DOHH2 (cell line): ENCODE measurements around the gene KCNAB3.

Source experiments
- H3F3A ChIP-seq: fragments of 200-600 bp; sonication (generic), shearing (Covaris generic); 2 replicates; pipeline ENCODE4 v1.6.0; 2016; ENCODE audit warnings: antibody characterized with exemption, mild to moderate bottlenecking; ENCODE audit not compliant: control insufficient read depth, insufficient read depth
- H3K27ac ChIP-seq: fragments of 200-600 bp; sonication (generic); 2 replicates; pipeline ENCODE4 v1.5.1; 2014; ENCODE audit warnings: low read depth, mild to moderate bottlenecking, low read length, moderate library complexity
- H3K27me3 ChIP-seq: fragments of 200-600 bp; sonication (generic); 2 replicates; pipeline ENCODE4 v1.6.1; 2014; ENCODE audit warnings: mild to moderate bottlenecking, low read length, mixed read lengths; ENCODE audit not compliant: control insufficient read depth
- H3K36me3 ChIP-seq: fragments of 200-600 bp; sonication (generic); 2 replicates; pipeline ENCODE4 v1.6.1; 2014; ENCODE audit warnings: mild to moderate bottlenecking, low read length, moderate library complexity, mixed read lengths; ENCODE audit not compliant: control insufficient read depth
- H3K4me1 ChIP-seq: fragments of 200-600 bp; sonication (generic); 2 replicates; pipeline ENCODE4 v1.6.1; 2014; ENCODE audit warnings: mild to moderate bottlenecking, low read length, mixed read lengths; ENCODE audit not compliant: control insufficient read depth
- H3K4me2 ChIP-seq: fragments of 200-600 bp; sonication (generic); 2 replicates; pipeline ENCODE4 v1.6.0; 2014; ENCODE audit warnings: mild to moderate bottlenecking, low read length, moderate library complexity
- H3K4me3 ChIP-seq: fragments of 200-600 bp; sonication (generic); 2 replicates; pipeline ENCODE4 v1.5.1; 2014; ENCODE audit warnings: mild to moderate bottlenecking, low read length, mixed read lengths
- H3K79me2 ChIP-seq: fragments of 200-600 bp; sonication (generic); 2 replicates; pipeline ENCODE4 v1.6.1; 2014; ENCODE audit warnings: mild to moderate bottlenecking, low read length, mixed read lengths; ENCODE audit not compliant: control insufficient read depth
- H3K9me2 ChIP-seq: fragments of 200-600 bp; sonication (generic); replicated peaks from 2 replicates; pipeline ENCODE4 v1.6.1; 2014; ENCODE audit warnings: mild to moderate bottlenecking, low read length, mixed read lengths; ENCODE audit not compliant: control insufficient read depth
- H3K9me3 ChIP-seq: fragments of 200-600 bp; sonication (generic); 2 replicates; pipeline ENCODE4 v1.6.1; 2014; ENCODE audit warnings: antibody characterized with exemption, low read length, mixed read lengths; ENCODE audit not compliant: control insufficient read depth, insufficient read depth
- H4K20me1 ChIP-seq: fragments of 200-600 bp; sonication (generic); 2 replicates; pipeline ENCODE4 v1.6.0; 2014; ENCODE audit warnings: low read depth, mild to moderate bottlenecking, antibody characterized with exemption, low read length, moderate library complexity; ENCODE audit not compliant: control insufficient read depth, insufficient read depth
- CTCF ChIP-seq: fragments of 200-600 bp; sonication (generic); IDR thresholded peaks from one replicate; pipeline ENCODE4 v1.5.1; 2014; ENCODE audit warnings: antibody characterized with exemption, mild to moderate bottlenecking, low read depth, low read length; ENCODE audit not compliant: poor library complexity, severe bottlenecking
- EZH2phosphoT487 ChIP-seq: fragments of 200-600 bp; sonication (generic); IDR thresholded peaks from 2 replicates; pipeline ENCODE4 v1.6.1; 2017; ENCODE audit warnings: borderline replicate concordance, mild to moderate bottlenecking, antibody characterized with exemption, low read length, moderate library complexity, mixed read lengths

KCNAB3 gene

GRCh38 chr17:7911116-7911515 is 18.5 kb downstream of the KCNAB3 start:
- Histone ChIP-seq H3K4me1 (peaks cover 35% of the 10 kb centered on the region), H4K20me1 (no peaks in the 10 kb centered on the region), H3K79me2 (no peaks in the 10 kb centered on the region), H3K9me2 (no peaks in the 10 kb centered on the region), H3F3A (peaks cover 17% of the 10 kb centered on the region), H3K4me3 (no peak overlapping the region), H3K27me3 (no peaks in the 10 kb centered on the region), H3K4me2 (no peak overlapping the region), H3K36me3 (peaks cover 73% of the 10 kb centered on the region), H3K9me3 (no peaks in the 10 kb centered on the region), H3K27ac (no peak overlapping the region)
- no peak for TF ChIP-seq CTCF
- no peak for TF ChIP-seq EZH2phosphoT487

GRCh38 chr17:7910711-7911110 is 18.9 kb downstream of the KCNAB3 start:
- Histone ChIP-seq H4K20me1 (no peaks in the 10 kb centered on the region), H3K27ac (no peak overlapping the region), H3K9me3 (no peaks in the 10 kb centered on the region), H3K27me3 (no peaks in the 10 kb centered on the region), H3K4me2 (no peak overlapping the region), H3K36me3 (peaks cover 77% of the 10 kb centered on the region), H3K4me1 (peaks cover 33% of the 10 kb centered on the region), H3K9me2 (no peaks in the 10 kb centered on the region), H3K4me3 (no peak overlapping the region), H3K79me2 (no peaks in the 10 kb centered on the region), H3F3A (peaks cover 17% of the 10 kb centered on the region)
- TF ChIP-seq CTCF (no peak), EZH2phosphoT487 (no peak)

GRCh38 chr17:7910281-7910680 is 19.4 kb downstream of the KCNAB3 start:
- Histone ChIP-seq H3K79me2 (no peaks in the 10 kb centered on the region), H3K27ac (no peak overlapping the region), H4K20me1 (no peaks in the 10 kb centered on the region; the same call in 1 of the 2 replicates), H3K9me2 (no peaks in the 10 kb centered on the region), H3F3A (peaks cover 16% of the 10 kb centered on the region), H3K36me3 (peaks cover 82% of the 10 kb centered on the region), H3K27me3 (no peaks in the 10 kb centered on the region), H3K4me3 (no peak overlapping the region), H3K4me2 (no peak overlapping the region), H3K9me3 (no peaks in the 10 kb centered on the region), H3K4me1 (peaks cover 30% of the 10 kb centered on the region)
- no peak for TF ChIP-seq EZH2phosphoT487
- no peak for TF ChIP-seq CTCF

GRCh38 chr17:7909089-7909488 is 20.6 kb downstream of the KCNAB3 start:
- Histone ChIP-seq H3F3A (peaks cover 11% of the 10 kb centered on the region), H3K36me3 (peaks cover 91% of the 10 kb centered on the region), H4K20me1 (no peaks in the 10 kb centered on the region; the same call in 1 of the 2 replicates), H3K4me3 (no peak overlapping the region), H3K27ac (no peak overlapping the region), H3K9me2 (no peaks in the 10 kb centered on the region), H3K4me1 (peaks cover 18% of the 10 kb centered on the region), H3K9me3 (no peaks in the 10 kb centered on the region), H3K4me2 (no peak overlapping the region), H3K79me2 (no peaks in the 10 kb centered on the region), H3K27me3 (no peaks in the 10 kb centered on the region)
- TF ChIP-seq EZH2phosphoT487 (no peak), CTCF (no peak)
